Measurements from ENCODE around the gene ORM2. TPM values are rescaled to one million over a fixed set of nuclear protein-coding genes. Genes with fewer than 3 reads are reported as not detected.

ORM2 gene
- total and polyA plus RNA-seq, 9 donors: 0.52 to 2.6 (median 0.82) TPM; not detected in 6

DNA sequence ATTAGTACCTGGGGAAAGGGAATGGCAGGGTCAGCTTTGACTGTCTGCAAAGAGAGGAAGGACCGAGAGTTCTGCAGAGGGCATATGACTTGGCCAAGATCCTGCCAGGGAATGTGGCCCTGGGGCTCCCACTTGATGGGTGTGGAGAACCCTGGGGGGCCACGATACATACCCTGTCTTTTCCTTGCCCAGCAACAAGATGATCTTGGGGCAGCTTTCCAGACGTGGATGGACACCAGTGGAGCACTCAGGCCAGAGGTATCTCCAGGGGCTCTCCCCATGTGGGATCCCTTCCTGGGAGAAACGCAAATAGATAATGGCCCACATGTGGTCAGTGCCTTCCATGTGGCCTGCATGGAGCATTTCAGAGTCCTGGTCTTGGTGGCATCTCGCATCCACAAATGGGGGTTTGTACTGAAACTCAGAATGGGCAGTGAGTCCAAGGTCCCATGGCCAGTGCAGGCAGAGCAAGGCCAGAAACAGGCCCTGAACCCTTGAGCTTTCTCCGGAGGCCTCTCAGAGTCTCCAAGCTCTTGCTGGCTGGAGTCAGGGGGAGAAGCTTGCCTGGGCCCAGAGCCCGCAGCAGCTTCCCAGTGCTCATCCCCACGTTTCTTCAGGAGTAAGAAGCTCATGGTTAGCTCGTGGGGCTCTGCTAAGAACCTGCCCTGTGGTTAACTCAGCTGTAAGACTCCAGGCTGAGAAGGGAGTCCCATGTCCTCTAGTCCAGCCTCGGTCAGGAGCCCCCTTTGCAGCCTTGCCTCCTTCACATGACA is 25.1 kb upstream of the ORM2 start:
- Histone ChIP-seq H3K9me3 (no peaks in the 10 kb centered on the region), H3K27ac (peak overlapping the region in 1 of 2 donors; percentile 50), H3K27me3 (no peaks in the 10 kb centered on the region), H3K4me1 (ENCODE audit: insufficient read depth) (peaks cover 6% of the 10 kb centered on the region), H3K4me3 (no peak overlapping the region), H3K36me3 (no peaks in the 10 kb centered on the region)
- peak in 4 of 5 donors; percentile 7 to 30 (median 16) for DNase-seq
- 82 to 86% (median 82%) methylated on average over 10 of the region's 10 CpGs for WGBS, 3 donors
- intact Hi-C loops (cut with DNase I): loop anchor here in 1 of 4 donors (5.0 kb wide), 1 partner anchor 147 kb away; the partner anchor contains the start of gene COL27A1
- TF ChIP-seq POLR2A (IDR thresholded peaks at IDR 0.05): no peak

GRCh38 chr9:114307899-114308267 is 21.8 kb upstream of the ORM2 start:
- Histone ChIP-seq H3K27ac (no peak overlapping the region), H3K4me3 (no peak overlapping the region), H3K27me3 (no peaks in the 10 kb centered on the region), H3K36me3 (no peaks in the 10 kb centered on the region), H3K4me1 (ENCODE audit: insufficient read depth) (peaks cover 6% of the 10 kb centered on the region), H3K9me3 (no peaks in the 10 kb centered on the region)
- no peak for TF ChIP-seq EP300 (IDR thresholded peaks at IDR 0.05)
- no peak for TF ChIP-seq POLR2A (IDR thresholded peaks at IDR 0.05)
- no peak for TF ChIP-seq CTCF (IDR thresholded peaks at IDR 0.05)
- WGBS, 3 donors: 69 to 83% (median 79%) methylated on average over 6 of the region's 6 CpGs
- intact Hi-C loops (cut with DNase I): no loop called here
- no peak for DNase-seq

DNA sequence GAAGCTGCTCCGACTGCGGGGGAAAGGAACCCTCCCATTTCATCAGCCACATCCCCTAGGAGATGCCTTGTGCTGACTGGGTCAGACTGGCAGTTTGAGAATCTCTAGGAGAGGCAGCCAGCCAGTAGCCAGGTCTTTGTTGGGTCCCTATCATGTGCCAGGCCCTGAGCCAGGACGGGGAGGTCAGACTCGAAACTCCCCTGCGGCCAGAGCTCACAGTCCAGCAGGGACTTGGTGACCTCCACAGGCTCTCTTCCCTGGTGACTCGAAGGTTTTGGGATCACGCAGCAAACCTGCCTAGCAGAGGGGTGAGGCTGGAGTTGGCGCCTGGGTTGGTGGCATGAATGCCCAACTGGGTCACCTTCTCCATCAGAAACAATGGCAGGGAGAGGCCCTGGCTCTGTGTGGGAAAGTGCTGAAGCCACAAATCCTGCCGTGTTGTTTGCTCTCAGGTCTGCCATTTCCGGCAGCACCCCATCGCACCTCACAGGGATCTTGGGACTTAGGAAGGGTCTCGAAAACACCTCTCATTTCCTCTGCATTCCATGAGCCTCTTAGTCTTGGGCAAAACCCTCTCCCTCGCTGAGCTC is 21.2 kb upstream of the ORM2 start:
- 89 to 93% (median 90%) methylated on average over 13 of the region's 13 CpGs for WGBS, 3 donors
- DNase-seq: peak in 3 of 5 donors; percentile 5 to 17 (median 10)
- no peaks in the 10 kb centered on the region for H3K36me3 ChIP-seq
- H3K4me1 ChIP-seq (ENCODE audit: insufficient read depth): peaks cover 6% of the 10 kb centered on the region
- no peaks in the 10 kb centered on the region for H3K27me3 ChIP-seq
- intact Hi-C loops (cut with DNase I): no loop called here
- H3K9me3 ChIP-seq: no peaks in the 10 kb centered on the region
- H3K4me3 ChIP-seq: no peak overlapping the region
- H3K27ac ChIP-seq: no peak overlapping the region
- TF ChIP-seq POLR2A (IDR thresholded peaks at IDR 0.05) (no peak), EP300 (IDR thresholded peaks at IDR 0.05) (no peak), CTCF (IDR thresholded peaks at IDR 0.05) (no peak)

GRCh38 chr9:114309096-114309495 is 20.6 kb upstream of the ORM2 start:
- no peaks in the 10 kb centered on the region for H3K36me3 ChIP-seq
- DNase-seq: peak in 4 of 5 donors; percentile 5 to 23 (median 10)
- H3K27ac ChIP-seq: no peak overlapping the region
- H3K9me3 ChIP-seq: no peaks in the 10 kb centered on the region
- intact Hi-C loops (cut with DNase I): no loop called here
- TF ChIP-seq CTCF (IDR thresholded peaks at IDR 0.05) (no peak), EP300 (IDR thresholded peaks at IDR 0.05) (no peak), POLR2A (IDR thresholded peaks at IDR 0.05) (no peak)
- no peaks in the 10 kb centered on the region for H3K27me3 ChIP-seq
- 89% methylated on average over 13 of the region's 13 CpGs for WGBS, 3 donors
- no peak overlapping the region for H3K4me3 ChIP-seq
- peaks cover 6% of the 10 kb centered on the region for H3K4me1 ChIP-seq (ENCODE audit: insufficient read depth)
